HG02981 (cell line): ENCODE results near the gene SRCAP.

Source experiments
- ATAC-seq: cut with Tn5 transposase; IDR thresholded peaks from one replicate; pipeline ENCODE4 v1.9.1; 2021; ENCODE audit warnings: mild to moderate bottlenecking, moderate library complexity; ENCODE audit not compliant: unreplicated experiment

The SRCAP gene

DNA sequence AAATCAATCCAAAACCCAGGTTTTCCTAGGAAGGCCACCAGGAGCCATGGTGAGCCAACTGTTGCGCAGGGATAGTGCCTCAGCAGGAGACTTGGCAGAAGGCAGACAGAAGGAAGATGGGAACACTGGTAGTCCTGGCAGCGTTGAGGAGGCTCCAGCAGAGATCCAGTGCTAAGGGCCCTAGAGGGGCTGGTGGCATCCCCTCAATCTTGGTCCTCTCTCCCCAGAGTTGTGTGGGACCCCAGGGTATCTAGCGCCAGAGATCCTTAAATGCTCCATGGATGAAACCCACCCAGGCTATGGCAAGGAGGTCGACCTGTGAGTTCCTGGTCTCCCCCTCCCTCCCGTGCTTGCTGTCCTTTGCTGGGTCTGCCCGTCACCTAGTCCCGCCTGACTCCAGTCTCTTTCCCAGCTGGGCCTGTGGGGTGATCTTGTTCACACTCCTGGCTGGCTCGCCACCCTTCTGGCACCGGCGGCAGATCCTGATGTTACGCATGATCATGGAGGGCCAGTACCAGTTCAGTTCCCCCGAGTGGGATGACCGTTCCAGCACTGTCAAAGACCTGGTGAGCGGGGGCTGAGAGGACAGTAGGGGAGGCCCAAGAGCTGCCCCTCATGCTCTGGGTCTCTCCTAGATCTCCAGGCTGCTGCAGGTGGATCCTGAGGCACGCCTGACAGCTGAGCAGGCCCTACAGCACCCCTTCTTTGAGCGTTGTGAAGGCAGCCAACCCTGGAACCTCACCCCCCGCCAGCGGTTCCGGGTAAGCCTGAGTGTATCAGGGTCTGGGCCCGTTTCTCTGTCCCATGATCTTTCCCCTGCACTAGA lies 57.2 kb downstream of the SRCAP start:
- ATAC-seq, result no peak

DNA sequence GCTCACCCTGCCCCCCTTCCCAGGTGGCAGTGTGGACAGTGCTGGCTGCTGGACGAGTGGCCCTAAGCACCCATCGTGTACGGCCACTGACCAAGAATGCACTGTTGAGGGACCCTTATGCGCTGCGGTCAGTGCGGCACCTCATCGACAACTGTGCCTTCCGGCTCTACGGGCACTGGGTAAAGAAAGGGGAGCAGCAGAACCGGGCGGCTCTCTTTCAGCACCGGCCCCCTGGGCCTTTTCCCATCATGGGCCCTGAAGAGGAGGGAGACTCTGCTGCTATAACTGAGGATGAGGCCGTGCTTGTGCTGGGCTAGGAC lies 57.8 kb downstream of the SRCAP start:
- no peak for ATAC-seq

DNA sequence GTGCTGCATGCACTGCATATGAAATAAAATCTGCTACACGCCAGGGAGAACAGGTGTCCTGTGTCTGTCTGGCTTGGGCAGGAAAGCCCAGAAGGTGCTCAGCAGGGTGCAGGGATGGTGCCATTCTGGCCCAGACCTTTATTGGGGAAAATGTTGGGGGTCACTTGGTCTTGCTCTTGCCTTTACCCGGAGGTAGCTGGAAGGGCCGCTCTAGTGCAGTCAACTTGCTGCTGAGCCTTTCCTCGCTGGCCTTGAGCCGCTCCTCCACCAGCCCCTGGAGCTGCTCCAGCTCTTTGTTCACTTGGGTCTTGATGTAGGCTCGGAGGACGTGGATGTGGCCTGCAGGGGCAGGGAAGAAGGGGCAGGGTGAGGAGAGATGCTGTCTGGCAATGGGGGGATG lies 58.3 kb downstream of the SRCAP start:
- no peak for ATAC-seq

DNA sequence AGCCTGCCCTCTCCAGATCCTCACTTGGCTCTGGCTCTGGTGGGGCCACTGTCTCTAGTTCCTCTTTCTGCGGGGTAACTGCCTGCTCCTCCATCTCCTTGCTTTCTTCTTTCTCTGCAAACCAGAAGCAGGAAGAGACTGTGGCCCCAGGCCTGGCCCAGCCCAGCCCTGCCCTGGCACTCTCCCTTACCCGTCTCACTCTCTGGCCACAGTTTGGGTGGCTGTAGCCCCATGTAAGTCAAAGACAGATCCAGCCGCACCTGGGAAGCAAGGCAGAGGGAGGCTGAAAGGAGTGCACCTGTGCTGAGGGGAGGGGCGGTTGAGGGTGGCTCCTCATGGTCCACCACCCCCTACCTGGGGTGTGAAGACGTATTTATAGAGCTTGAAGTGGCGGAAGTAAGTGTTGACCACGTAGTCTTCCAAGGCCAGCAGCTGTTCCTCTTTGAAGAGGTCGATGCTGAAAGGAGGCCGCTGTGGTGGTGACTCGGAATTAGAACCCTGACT lies 60.1 kb downstream of the SRCAP start:
- ATAC-seq, result no peak

DNA sequence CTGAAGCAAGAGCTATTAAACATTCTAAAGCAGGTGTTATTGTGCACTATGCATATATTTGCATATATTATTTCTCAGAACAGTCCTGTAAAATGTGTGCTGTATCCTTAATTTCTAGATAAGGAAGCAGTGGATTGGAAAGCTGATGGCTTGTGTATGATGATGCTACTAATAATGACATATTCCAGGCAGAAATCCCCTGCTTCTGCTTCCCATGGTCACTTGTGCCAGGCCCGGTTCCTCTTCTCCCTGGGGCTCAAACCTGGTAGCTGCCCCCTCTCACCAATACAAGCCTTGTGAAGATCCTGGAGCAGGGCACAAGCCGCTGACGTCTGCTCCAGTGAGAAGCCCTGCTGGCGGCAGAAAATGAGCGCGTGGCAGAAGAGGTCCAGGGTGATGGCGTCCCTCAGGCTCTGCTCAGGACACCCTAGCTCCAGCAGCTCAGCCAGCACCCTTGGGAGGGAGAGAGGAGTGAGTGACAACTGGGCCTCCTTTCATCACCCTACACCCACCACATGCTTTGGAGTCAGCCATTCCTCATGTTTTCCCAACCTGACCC lies 61.1 kb downstream of the SRCAP start:
- ATAC-seq, result no peak

DNA sequence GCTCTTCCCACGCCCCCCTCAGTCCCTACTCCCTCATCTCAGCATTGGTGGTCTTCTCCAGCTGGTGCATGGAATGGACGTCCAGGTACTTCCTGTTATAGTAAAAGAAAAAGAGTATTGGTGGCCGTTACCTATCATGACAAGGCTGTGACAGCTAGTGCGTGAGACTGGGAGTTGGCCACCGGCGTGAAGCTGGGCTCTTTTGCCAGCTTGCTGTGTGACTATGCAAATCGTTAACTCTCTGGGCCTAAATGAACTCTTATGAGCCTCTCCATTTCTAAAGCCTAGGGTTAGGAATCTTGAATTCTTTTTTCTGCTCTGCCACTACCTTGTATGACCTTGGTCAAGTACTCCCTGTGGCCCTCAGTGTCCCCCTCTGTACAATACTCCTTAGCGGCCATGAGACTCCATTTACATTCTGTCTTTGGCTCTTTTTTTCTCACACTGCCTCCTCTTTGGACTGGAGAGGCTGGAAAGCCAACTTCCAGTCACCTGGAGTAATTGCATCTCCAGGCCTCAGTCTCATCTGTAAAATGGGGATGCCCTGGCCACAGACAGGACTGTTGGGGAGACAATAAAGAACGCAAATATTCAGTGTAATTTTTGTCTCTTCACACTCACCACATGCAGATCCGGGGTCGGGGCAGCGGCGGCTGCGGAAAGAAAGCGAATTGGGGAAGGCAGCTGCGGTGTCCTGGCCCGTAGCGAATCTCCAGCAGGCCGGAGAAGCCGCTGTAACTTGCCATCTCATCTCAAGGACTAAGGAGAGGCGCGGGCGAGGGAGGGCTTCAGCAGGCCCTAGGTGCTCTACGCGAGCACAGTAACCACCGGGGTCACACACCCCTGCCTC lies 61.8 kb downstream of the SRCAP start:
- no peak for ATAC-seq

DNA sequence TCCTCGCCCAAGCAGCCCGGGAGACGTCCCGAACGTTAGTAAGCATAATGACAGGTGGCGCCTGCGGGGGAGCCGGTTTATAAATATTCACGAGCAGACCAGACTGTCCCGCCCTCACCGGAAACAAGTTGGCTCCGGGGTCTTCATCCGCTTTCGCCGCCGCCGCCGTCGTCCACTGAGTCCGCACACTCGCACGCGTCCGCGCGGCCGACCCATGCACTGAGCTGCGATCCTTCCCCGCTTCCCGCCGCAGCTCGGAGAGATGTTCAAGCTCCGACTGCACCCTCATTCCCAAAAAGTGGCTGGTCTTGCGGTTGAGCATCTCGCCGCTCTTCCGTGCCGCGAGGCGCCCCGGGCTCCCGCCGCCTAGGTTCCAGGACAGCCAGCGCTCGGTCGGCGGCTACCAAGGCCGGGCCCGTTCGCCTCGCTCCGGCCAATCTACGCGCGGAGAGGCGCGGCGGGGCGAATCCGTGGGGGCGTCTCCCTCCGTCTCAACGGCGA lies 62.5 kb downstream of the SRCAP start:
- ATAC-seq, result peak; percentile 30

DNA sequence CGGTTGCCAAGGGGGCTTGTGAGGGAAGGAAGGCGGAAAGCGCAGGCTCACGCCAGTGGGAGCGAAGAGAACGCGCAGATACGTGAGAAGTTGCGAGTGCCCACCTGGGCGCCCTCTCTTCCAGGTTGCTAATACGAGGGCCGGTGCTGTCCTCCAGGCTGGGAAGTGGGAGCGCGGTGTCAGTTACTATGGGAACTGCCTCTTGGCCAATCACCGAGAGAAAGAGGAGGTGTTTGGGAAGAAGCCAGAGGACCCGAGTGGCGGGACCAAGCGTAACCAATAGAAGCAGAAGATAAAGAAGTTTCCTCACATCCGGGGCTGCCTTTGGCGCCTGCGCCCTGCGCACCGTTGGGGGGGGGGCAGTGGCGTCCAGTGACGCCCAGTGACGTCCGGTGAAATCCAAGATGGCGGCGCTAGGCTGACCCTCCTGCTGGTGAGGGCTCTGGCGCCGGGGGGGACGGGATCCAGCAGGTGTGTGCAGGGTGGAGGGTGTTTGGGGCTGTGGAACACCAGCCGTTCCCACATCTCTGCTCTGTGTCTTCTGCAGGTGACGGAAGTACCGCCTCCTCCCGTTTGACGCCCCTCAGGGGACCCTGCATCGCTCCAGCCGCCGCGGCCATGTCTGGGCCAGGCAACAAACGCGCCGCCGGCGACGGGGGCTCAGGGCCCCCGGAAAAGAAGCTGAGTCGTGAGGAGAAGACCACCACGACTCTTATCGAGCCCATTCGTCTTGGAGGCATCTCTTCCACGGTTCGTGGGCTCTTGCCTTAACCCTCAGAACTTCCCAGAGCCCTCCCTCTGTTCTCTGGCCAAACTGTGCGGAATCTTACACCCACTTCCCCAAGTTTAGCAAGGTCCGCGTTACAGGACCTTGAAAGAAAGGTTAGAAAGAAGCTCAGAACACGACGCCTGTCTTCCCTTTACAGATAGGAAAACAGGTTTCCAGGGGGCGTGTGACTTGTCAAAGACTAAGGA lies 63.2 kb downstream of the SRCAP start, which contains the start of the genes CFAP119 and RNF40:
CFAP119 (minus strand) TSS at position 135 of the 975 bp plus-strand sequence. CDS start 314 bp downstream, outside the sequence.
RNF40 (plus strand) TSS at position 395 of the 975 bp plus-strand sequence; CDS start at position 619, 224 bp downstream.
- ATAC-seq, result peak; percentile 84

DNA sequence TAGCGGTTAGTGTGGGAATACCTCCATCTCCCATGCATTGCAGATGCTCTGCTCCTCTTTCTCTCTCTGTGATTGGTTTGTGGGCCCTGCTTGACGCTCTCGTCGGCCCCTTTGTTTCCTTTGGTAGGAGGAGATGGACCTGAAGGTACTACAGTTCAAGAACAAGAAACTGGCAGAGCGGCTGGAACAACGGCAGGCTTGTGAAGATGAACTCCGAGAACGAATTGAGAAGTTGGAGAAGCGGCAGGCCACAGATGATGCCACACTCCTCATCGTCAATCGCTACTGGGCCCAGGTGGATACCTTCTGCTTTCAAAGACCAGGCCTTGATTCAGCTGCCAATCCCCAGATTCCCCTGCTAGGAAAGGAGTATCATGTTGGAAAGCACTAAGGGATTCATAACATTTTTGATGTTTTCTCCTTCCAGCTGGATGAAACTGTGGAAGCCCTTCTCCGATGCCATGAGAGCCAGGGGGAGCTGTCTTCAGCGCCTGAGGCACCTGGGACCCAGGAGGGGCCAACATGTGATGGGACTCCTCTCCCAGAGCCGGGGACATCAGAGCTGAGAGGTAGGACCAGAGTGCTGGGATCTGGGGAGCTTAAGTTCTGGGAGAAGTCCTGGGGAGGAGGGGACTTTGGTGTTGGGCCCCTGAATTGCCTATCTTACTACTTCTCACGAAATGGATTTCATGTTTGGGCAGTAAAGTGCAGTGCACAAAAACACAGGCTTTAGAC lies 64.2 kb downstream of the SRCAP start:
- ATAC-seq, result no peak

DNA sequence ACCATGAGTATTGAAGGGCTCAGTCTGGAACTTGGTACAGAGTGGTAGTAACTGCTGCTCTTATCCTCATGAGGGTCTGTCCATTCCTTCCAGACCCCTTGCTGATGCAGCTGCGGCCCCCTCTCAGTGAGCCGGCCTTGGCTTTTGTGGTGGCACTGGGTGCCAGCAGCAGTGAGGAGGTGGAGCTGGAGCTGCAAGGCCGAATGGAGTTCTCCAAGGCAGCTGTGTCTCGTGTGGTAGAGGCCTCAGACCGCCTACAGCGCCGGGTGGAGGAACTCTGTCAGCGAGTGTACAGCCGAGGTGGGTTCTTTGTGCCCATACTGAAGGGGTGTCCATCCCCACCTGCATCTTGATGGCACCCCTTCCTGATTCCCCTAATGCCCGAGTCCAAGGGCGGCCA lies 65.1 kb downstream of the SRCAP start:
- no peak for ATAC-seq

DNA sequence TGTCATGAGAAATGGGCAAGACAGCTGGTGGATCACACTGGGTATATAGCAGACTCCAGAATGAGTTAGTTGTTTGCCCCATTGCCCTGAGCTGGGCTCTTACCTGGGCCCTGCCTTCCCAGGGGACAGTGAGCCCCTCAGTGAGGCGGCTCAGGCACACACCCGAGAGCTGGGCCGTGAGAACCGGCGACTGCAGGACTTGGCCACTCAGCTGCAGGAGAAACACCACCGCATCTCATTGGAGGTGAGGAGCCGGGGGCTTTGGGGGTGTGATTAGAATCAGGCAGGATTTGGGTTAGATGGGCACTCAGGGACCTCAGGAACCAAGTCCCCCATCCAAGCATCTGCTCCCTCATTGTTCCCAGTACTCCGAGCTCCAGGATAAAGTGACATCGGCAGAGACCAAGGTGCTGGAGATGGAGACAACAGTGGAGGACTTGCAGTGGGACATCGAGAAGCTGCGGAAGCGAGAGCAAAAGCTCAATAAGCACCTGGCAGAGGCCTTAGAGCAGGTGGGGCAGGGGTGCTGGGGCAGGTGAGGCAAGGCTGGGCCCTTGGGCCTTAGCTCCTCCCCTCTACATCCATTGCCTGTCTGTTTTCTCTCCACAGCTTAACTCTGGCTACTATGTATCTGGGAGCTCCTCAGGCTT lies 66.0 kb downstream of the SRCAP start:
- ATAC-seq, result no peak

DNA sequence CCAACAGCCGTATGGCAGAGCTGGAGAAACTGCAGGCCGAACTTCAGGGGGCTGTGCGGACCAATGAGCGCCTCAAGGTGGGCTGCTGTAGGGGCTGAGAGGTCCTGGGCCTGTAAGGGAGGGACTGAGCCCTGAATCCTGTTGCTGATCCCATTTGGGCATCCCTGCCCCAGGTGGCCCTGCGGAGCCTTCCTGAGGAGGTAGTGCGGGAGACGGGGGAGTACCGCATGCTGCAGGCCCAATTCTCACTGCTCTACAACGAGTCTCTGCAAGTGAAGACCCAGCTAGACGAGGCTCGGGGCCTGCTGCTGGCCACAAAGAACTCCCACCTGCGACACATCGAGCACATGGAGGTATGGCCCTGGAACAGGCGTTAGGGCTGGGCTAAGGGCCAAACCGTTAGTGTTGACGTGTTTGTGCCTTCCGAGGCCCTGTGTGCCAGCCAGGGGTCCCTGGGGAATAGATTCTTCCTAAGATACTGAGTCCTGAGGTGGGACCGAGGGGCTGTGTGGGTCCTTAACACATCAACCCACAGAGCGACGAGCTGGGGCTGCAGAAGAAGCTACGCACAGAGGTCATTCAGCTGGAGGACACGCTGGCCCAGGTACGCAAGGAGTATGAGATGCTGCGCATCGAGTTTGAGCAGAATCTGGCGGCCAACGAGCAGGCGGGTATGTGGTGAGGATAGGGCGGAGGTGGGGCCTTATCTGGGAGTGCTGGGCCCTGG lies 67.4 kb downstream of the SRCAP start:
- ATAC-seq, result no peak

DNA sequence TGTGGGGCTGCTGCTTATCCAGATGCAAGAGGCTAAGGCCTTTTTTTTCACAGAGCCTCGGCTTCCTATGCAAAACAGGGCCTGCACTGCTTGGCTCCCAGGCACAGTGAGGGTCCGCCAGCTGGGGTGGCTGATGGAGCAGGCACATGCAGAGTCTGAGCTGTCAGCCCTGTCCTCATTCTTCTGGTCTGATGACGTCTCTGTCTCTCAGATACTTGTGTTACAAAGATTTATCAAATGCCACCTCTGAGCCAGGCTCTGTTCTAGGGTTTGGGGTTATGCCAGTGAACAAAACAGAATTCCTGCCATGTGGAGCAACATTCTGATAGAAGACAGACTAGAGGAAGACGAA lies 67.9 kb downstream of the SRCAP start:
- no peak for ATAC-seq

DNA sequence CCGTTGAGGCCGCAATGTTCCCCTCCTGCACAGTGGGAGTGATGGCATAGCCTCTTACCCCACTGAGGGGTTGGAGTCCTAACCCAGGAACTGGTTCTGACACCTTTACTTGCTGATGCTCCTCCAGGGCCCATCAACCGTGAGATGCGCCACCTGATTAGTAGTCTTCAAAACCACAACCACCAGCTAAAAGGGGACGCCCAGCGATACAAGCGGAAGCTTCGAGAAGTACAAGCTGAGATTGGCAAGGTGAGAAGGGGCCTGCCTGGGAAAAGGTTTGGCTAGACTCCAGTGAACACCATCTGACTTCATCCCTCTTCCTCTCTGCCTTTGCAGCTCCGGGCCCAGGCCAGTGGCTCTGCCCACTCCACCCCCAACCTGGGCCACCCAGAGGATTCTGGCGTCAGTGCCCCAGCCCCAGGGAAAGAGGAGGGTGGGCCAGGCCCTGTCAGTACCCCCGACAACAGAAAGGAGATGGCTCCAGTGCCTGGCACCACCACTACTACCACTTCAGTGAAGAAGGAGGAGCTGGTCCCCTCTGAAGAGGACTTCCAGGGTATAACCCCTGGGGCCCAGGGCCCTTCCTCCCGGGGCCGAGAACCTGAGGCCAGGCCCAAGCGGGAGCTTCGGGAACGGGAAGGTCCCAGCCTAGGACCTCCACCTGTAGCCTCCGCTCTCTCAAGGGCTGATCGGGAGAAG lies 68.9 kb downstream of the SRCAP start:
- no peak for ATAC-seq

DNA sequence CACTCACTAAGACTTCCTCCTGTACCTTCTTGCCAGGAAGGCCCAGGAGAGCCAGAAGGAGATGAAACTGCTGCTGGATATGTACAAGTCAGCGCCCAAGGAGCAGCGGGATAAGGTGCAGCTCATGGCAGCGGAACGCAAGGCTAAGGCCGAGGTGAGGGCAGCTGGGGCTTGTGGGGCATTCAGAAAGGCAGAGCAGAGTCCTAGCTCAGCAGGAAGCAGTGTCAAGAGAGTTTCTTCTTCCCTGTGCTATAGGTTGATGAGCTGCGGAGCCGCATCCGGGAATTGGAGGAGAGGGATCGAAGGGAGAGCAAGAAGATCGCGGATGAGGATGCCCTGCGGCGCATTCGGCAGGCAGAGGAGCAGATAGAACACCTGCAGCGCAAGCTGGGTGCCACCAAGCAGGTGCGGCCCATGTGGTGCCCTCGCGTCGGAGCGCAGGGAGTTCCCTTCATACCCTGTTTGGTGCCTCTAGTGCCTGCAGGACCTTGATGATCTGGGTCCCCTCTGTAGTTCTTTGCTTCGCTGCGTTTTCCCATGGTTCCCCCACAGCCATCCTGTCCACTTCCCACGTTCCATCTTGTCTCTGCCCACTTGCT lies 69.7 kb downstream of the SRCAP start:
- ATAC-seq, result no peak

DNA sequence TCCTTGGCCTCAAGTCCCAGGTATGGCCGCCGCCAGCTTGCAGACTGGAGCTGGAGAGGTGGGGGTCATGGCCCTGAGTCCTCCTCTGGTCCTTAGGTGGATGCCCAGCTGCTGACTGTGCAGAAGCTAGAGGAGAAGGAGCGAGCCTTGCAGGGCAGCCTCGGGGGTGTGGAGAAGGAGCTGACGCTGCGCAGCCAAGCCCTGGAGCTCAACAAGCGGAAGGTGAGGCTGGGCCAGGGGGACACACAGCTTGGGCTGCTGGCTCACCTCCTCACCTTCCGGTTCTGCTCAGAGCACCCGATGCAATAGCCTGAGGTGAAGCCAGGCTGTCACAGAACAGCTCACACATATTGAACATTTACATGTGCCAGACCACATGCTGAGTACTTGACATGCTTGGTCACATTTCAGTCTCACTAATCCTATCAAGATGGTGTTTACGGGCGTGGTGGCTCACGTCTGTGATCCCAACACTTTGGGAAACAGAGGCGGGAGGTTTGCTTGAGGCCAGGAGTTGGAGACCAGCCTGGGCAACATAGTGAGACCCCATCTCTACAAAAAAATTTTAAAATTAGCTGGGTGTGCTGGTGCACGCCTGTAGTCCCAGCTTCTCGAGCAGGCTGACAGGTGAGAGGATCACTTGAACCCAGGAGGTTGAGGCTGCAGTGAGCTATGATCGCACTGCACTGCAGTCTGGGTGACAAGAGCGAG lies 70.6 kb downstream of the SRCAP start:
- no peak for ATAC-seq

DNA sequence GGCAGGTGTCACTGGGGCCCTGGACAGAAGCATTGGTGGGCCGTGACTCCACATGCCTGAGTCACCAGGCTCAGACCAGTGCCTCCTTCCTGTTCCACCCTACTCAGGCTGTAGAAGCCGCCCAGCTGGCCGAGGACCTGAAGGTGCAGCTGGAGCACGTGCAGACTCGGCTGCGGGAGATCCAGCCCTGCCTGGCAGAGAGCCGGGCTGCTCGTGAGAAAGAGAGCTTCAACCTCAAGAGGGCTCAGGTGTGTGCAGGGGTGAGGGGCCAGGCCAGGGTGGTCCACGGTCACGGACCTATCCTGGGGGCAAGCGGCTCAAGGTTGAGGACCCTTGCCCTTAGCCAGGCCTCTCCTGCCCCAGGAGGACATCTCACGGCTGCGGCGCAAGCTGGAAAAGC lies 72.8 kb downstream of the SRCAP start:
- ATAC-seq, result no peak
